HG02678 (cell line): ENCODE data around the gene ABI3.
"Not testable (repeated sequence)": the region's sequence is repeated elsewhere in the genome, so short reads cannot be mapped to it uniquely, and the experiment has no call there.

Experiments
- ATAC-seq: cut with Tn5 transposase; IDR thresholded peaks from one replicate; pipeline ENCODE4 v1.9.1; 2021; ENCODE audit warnings: mild to moderate bottlenecking, moderate library complexity; ENCODE audit not compliant: unreplicated experiment

The ABI3 gene

DNA sequence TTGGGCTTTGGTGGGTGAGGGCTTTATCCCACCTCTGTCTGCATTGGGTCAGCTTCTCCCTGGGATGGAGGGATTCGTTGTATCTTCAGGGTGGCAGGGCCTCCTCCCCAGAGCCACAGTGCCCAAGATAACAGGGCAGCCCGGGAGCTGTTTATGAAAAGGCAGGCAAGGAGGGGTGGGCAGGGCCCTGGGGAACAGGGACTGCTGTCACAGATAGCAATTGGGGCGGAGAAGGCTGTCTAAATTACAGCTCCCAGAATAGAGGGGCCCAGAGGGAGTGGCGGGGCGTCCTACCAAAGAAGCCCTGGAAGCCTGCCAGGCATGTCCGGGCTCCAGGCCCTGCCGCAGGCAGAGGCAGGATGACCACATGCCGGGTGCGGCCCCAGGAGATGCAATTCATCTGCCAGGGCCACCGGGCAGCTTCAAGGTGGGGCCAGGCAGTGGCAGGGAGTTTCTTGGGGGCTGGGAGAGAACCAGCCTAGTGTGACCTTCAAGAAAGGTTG is 38.8 kb downstream of the ABI3 start:
- no peak for ATAC-seq

DNA sequence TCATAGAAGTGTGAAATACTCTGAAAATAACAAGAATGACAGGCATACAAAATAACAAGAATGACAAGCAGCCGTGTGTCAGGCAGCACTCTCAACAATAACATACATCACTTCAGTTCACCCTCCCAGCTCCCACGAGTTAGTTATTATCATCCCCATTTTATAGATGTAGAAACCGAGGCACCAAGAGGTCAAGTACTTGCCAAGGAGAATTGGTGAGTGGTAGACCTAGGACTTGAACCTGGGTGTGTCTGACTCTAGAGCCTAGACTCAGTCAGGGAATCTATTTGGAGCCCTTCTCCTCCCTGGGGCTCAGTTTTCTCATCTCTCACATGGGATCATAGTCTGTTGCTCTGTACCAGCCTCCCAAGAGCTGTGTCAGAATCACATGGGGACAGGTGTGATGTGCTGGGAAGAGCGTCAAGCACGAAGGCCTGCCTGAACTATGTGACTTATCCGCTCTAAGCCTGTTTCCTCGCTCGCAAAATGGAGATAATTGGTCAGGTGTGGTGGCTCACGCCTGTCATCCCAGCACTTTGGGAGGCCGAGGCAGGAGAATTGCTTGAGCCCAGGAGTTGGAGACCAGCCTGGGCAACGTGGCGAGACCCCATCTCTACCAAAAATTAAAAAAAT is 39.5 kb downstream of the ABI3 start:
- ATAC-seq: no peak

DNA sequence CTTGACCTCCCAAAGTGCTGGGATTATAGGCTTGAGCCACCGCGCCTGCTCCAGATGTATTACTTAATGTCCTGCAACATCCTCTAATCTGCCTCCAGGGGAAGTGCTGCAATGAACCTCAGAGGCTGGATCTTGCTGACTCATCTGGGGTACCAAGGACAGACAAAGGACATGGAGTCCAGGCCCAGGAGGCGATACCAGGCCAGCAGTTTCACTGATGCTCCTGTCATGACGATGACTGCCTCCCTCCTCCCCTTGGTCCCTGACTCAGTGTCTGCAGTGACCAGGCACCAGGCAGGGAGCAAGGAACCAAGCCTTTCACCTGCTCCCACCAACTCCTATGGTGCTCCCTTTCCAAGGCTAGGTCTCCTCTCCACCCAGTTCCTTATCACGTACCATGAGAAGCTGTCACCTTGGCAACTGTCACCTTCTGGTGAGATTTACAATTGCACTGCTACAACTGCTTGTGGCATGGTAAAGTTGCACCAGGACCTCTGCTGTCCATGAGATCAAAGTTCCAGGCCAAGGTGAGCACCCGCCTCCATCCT is 41.7 kb downstream of the ABI3 start:
- ATAC-seq: no peak

DNA sequence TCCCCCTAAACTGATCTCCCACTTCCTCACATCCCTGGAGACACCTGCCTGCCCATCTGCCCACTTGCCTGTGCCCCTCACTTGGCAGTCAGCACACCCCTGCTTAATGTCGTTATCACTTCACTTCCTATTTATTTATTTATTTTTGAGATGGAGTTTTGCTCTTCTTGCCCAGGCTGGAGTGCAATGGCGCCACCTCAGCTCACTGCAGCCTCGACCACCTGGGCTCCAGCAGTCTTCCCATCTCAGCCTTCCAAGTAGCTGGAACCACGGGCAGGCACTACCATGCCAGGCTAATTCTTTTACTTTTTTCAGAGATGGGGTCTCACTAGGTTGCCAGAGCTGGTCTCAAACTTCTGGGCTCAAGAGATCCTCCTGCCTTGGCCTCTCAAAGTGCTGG is 43.6 kb downstream of the ABI3 start:
- ATAC-seq: no peak

- ATAC-seq: no peak
Observed at GRCh38 chr17:49255125-49255524, 44.6 kb downstream of the ABI3 start.

GRCh38 chr17:49258394-49258793 is 47.9 kb downstream of the ABI3 start:
- no peak for ATAC-seq

GRCh38 chr17:49259663-49260010 is 49.1 kb downstream of the ABI3 start:
- no peak for ATAC-seq

GRCh38 chr17:49260011-49260816 is 49.7 kb downstream of the ABI3 start:
- no peak for ATAC-seq

- ATAC-seq: no peak
Observed at GRCh38 chr17:49260817-49261291, 50.3 kb downstream of the ABI3 start.

- not testable (repeated sequence) for ATAC-seq
Observed at GRCh38 chr17:49261540-49261939, 51.0 kb downstream of the ABI3 start.

DNA sequence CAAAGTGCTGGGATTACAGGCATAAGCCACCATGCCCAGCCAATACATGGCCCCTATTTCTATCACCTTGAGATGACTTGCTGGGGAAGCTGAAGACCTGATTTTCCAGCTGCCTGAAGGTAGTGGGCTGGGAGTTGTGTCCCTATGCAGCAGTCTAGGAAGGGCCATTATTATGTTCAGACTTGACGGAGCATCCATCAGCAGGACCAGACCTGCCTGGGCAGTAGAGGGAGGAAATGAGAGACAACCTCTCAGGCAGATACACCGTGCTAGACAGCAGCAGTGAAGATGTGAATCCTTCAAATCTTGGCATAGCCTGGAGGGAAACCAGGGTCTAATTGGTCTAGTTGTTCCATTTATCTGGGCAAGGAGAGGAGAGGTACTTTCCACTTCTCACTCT is 55.7 kb downstream of the ABI3 start:
- no peak for ATAC-seq

DNA sequence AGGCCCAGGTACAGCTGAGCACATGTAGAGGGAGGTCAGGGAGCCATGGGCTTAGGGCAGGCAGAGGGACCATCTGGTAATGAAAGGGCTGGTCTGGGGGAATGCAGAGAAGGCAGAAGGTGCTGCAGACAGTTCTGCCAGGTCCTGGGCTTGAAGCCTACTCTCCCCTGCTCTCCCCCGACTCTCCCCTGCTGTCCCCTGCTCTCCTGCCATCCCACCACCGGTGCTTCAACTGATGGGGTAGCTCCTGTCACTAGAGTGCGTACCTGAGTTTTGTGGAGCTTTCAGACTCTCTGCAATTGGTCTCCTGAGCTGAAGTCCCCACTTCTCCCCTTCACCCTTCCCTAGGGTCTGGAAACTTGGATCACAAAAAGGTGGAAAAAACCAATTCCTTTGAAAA is 57.4 kb downstream of the ABI3 start:
- ATAC-seq: no peak

GRCh38 chr17:49269356-49269755 is 58.8 kb downstream of the ABI3 start:
- no peak for ATAC-seq
